GM19467 (cell line): ENCODE results near the gene TENM3.

ENCODE experiments used
- ATAC-seq: cut with Tn5 transposase; IDR thresholded peaks from one replicate; pipeline ENCODE4 v1.9.1; 2021; ENCODE audit warnings: mild to moderate bottlenecking, moderate library complexity; ENCODE audit not compliant: unreplicated experiment

TENM3 gene

GRCh38 chr4:182600093-182600492 lies 356.9 kb downstream of the TENM3 start:
- ATAC-seq = no peak

GRCh38 chr4:182600856-182601255 lies 357.7 kb downstream of the TENM3 start:
- ATAC-seq = no peak

DNA sequence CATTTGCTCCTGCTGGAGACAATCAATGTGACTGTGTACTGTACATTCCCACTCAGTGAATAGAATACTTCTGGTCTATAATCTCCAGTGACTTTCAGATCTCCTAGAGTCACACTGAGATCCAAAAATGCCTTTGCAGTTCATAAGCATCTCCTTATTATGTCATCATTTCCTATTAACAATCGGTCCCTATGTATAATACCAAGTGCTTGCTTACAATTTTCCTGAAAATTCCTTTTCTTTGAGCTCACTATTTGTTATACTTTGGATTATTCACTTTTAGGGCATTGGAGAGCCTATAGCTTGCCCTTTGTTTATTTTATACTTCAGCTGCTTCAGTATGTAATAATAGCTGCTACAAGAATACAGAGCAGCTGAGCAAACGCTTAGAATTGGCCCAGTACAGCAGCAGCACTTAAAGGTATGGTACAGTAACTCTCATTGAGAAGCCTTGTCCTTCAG lies 361.0 kb downstream of the TENM3 start:
- ATAC-seq = no peak

- ATAC-seq = no peak
Observed at GRCh38 chr4:182604953-182605352, 361.8 kb downstream of the TENM3 start.

- ATAC-seq = no peak
Observed at GRCh38 chr4:182608525-182608924, 365.3 kb downstream of the TENM3 start.

DNA sequence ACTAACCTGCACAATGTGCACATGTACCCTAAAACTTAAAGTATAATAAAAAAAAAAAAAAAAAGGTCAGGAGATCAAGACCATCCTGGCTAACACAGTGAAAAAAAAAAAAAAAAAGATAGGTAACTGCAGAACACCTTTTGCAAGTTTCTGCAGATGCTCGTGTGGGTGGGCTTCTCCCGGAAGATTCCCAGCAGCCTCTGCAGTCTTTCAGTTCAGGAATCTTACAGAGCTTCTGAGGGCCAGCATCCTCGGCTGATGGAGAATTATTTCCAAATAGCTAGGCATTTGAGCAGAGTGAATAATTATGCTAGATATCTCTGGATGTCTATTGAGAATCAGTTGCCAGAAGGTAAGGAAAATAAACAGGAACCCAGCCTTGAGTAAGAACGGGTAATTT lies 373.3 kb downstream of the TENM3 start:
- no peak for ATAC-seq

GRCh38 chr4:182619660-182620059 lies 376.5 kb downstream of the TENM3 start:
- ATAC-seq = no peak

DNA sequence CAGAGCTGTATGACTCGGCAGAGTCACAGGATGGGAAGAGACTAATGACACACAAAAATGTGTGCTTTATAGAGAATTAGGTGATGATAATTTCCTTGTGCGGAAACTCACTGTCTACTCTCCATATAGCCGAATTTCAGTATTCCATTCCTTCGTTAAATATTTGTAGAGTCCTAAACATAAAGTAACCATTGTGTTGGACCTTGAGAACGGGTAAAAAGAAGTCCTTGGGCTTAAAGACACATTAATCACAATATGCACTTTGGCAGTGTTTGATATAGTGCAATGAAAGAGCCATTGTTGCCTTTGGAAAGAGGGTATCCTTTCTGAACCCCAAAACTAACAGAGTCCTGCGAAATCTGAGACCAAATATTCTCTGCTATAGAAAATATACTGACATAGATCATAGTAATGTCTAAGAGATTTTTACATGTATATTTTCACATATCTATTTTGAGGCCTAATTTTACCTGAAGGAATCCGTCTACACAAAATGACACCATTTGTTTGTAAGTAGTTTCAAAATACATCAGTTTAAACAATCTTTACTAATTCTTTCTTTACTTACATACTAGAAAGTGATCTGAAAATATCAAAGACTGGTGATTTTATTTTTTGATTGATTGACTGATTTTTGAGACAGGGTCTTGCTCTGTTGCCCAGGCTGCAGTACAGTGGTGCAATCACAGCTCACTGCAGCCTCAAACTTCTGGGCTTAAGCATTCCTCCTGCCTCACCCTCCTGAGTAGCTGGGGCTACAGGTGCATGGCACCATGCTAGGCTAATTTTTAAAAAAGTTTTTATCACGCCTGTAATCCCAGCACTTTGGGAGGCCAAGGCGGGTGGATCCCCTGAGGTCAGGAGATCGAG lies 377.1 kb downstream of the TENM3 start:
- no peak for ATAC-seq

- no peak for ATAC-seq
Observed at GRCh38 chr4:182624281-182624680, 381.1 kb downstream of the TENM3 start.

DNA sequence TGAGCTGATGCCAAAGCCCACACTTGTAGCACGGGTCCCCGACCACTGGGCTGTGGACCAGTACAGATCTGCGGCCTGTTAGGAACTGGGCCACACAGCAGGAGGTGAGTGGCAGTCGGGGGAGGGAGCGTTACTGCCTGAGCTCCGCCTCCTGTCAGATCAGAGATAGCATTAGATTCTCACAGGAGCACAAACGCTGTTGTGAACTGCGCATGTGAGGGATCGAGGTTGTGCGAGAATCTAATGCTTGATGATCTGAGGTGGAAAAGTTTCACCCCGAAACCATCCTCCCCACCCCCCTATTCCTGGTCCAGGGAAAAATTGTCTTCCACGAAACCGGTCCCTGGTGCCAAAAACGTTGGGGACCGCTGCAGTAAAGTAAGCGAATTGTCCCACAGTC lies 382.0 kb downstream of the TENM3 start:
- ATAC-seq = no peak

DNA sequence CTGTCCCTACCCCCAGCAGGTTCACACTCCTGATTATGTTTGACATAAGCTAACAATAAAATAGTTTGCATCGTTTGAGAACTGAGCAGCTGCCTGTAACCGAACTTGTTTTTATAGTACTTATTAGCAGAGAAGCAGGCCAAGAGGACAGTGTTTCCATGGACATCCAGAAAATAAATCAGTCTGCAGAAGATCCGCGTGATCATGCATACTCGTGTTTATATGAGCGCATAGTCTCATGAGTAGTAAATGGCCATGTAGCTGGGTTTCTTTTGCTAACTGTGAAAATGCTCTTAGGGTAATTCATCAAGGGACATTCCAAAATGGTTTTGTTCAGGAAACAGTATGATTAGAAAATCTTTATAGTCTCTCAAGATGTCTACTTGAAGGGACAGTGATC lies 384.8 kb downstream of the TENM3 start:
- no peak for ATAC-seq

DNA sequence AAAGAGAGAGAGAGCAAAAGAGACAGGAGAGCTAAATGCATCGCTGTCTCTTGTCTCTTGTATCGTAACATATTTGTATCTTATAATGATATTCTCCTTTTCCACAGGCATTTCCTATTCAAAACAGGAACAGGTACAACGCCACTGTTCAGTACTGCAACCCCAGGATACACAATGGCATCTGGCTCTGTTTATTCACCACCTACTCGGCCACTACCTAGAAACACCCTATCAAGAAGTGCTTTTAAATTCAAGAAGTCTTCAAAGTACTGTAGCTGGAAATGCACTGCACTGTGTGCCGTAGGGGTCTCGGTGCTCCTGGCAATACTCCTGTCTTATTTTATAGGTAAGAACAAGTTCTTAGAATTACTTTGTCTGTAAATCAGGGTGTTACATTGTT lies 385.3 kb downstream of the TENM3 start:
- ATAC-seq = no peak

GRCh38 chr4:182629096-182629495 lies 385.9 kb downstream of the TENM3 start:
- no peak for ATAC-seq

DNA sequence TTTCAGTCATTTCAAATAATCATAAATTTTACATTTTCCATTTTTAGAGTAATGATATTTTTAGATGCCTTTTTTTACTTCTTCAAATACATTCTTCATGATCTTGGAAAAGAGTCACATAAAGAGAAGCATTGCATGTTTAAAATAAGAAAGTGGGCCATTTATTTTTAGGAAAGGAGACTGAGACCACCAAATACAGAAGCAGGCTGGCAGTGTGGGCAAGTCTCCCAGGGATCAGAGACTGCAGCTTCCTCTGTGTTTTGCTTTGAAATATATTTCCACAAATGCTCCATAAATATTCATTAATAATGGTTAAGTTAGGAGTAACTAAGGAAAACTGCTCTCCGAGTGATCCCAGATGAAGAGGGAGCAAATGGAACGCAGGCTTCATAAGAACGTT lies 397.3 kb downstream of the TENM3 start:
- ATAC-seq = no peak

GRCh38 chr4:182640932-182641331 lies 397.7 kb downstream of the TENM3 start:
- ATAC-seq = no peak

- peak; percentile 63 for ATAC-seq
Observed at GRCh38 chr4:182642831-182643230, 399.6 kb downstream of the TENM3 start.

- ATAC-seq = no peak
Observed at GRCh38 chr4:182643801-182644682, 400.8 kb downstream of the TENM3 start.

DNA sequence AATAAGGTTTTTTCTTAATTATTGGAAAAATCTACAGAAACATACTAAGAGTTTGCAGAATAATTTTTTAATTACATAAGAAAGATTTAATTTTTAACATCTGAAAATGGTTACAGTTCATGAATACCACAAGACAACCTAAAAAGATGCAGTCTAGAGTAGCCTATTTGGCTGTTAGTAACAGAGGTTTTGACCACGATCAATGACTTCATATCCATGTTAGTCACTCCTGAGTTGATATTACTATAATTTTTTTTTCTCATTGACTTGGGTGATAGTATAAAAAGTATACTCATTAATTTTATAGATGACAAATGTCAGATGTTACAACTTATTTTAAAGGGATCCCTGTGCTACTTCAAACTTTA lies 401.5 kb downstream of the TENM3 start:
- no peak for ATAC-seq

DNA sequence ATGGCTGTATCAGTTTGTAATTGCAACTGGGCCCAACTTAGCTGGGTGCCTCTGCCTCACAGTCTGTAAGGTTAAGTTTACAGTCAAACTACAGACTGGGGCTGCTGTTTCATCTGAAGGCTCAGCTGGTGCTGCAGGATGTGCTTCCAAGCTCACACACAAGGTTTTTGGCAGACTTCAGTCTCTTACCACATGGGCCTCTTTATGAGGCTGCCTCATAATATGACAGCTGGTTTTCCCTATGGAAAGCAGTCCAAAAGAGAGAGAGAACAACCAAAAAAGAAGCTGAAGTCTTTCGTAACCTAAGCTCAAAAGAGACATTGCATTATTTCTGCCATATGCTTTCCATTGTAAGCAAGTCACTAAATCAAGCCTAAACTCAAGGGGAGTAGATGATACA lies 402.3 kb downstream of the TENM3 start:
- ATAC-seq = no peak

GRCh38 chr4:182647646-182648300 lies 404.6 kb downstream of the TENM3 start:
- no peak for ATAC-seq

GRCh38 chr4:182648766-182649165 lies 405.6 kb downstream of the TENM3 start:
- ATAC-seq = no peak
